OCI-LY3 (cell line): ENCODE measurements around the gene DDX1.

Experiments used
- EZH2phosphoT487 ChIP-seq: fragments of 200-600 bp; shearing (Covaris generic); IDR thresholded peaks from 2 replicates; pipeline ENCODE4 v1.6.1; 2018; ENCODE audit warnings: antibody characterized with exemption, mixed run types, low read depth
- TF ChIP-seq, protein P1 (sequence below): fragments of 200-600, 300-600 bp; sonication (generic); IDR thresholded peaks from 2 replicates; pipeline ENCODE4 v1.5.1; 2014; ENCODE audit warnings: antibody characterized with exemption, low read length, low read depth

DNA sequence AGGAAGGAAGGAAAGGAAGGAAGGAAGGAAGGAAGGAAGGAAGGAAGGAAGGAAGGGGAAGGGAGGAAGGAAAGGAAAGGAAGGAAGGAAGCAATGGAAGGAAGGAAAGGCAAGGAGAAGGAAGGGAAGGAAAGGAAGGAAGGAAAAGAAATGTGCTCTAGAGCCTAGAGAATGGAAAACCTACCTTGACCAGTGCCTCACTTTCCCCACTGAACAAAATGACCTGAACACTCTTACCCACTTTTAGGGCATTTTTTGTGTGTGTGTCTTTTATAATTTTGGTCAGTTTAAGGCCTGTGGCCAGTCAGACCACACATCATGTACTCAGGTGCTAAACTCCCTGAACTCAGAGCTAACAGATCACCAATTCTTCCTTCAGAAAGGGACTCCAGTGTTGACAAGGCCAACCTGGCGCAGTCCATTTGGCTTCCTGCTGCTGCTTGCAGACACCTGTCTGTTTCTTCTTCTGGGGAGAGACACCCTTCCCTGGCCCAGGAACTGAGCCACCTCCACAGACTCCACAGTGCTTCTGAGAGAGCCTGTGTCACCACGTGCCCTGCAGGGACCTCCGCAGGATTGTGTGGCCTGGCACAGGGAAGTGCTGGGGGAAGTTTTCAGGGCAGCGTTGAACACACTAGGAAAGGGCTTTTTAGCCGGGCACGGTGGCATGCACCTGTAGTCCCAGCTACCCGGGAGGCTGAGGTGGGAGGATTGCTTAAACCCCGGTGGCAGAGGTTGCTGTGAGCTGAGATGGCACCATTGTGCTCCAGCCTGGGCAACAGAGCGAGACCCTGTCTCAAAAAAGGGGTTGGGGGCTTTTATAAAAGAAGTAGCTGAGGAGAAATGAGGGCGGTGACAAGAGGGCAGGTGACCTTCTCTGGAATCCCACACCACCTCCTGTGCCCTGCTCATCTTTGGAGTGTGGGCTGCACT lies 57.2 kb downstream of the DDX1 start:
- TF ChIP-seq, protein P1, sequence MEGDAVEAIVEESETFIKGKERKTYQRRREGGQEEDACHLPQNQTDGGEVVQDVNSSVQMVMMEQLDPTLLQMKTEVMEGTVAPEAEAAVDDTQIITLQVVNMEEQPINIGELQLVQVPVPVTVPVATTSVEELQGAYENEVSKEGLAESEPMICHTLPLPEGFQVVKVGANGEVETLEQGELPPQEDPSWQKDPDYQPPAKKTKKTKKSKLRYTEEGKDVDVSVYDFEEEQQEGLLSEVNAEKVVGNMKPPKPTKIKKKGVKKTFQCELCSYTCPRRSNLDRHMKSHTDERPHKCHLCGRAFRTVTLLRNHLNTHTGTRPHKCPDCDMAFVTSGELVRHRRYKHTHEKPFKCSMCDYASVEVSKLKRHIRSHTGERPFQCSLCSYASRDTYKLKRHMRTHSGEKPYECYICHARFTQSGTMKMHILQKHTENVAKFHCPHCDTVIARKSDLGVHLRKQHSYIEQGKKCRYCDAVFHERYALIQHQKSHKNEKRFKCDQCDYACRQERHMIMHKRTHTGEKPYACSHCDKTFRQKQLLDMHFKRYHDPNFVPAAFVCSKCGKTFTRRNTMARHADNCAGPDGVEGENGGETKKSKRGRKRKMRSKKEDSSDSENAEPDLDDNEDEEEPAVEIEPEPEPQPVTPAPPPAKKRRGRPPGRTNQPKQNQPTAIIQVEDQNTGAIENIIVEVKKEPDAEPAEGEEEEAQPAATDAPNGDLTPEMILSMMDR = no peak
- TF ChIP-seq EZH2phosphoT487 = no peak
